ENCODE measurements around the gene TYRP1. TPM values are rescaled to one million over a fixed set of nuclear protein-coding genes. Genes with fewer than 3 reads are reported as not detected.

Gene TYRP1
- polyA plus RNA-seq, 1 donor from 2014 or later = not detected

GRCh38 chr9:12732971-12733370 is 39.8 kb downstream of the TYRP1 start:
- TF ChIP-seq TAF1 (IDR thresholded peaks at IDR 0.05; ENCODE audit: low read depth) = no peak
- TF ChIP-seq POLR2AphosphoS5 (IDR thresholded peaks at IDR 0.05) = no peak
- no peak for TF ChIP-seq EZH2 (IDR thresholded peaks at IDR 0.05; ENCODE audit: borderline replicate concordance, insufficient read depth, low read length, poor library complexity, severe bottlenecking)
- TF ChIP-seq REST (IDR thresholded peaks at IDR 0.05; ENCODE audit: borderline replicate concordance) = no peak
- TF ChIP-seq SMC3 (conservative IDR thresholded peaks at IDR 0.05; ENCODE audit: poor library complexity) = no peak
- no peak overlapping the region for H3K4me2 ChIP-seq (ENCODE audit: low read length)
- no peaks in the 10 kb centered on the region for H4K20me1 ChIP-seq (ENCODE audit: insufficient read depth)
- H3K9me3 ChIP-seq (ENCODE audit: low read length) = no peaks in the 10 kb centered on the region
- H3K79me2 ChIP-seq (replicated peaks; ENCODE audit: insufficient read depth, low read length) = no peaks in the 10 kb centered on the region
- H3K27me3 ChIP-seq (ENCODE audit: insufficient read depth, low read depth, low read length) = no peaks in the 10 kb centered on the region
- H2AFZ ChIP-seq (ENCODE audit: low read depth, low read length) = no peak overlapping the region
- H3K4me3 ChIP-seq (ENCODE audit: low read length) = no peak overlapping the region
- no peaks in the 10 kb centered on the region for H3K9me2 ChIP-seq (ENCODE audit: insufficient read depth, low read length)
- H3F3A ChIP-seq (ENCODE audit: insufficient read depth, low read length, poor library complexity, severe bottlenecking) = no peaks in the 10 kb centered on the region
- H3K27ac ChIP-seq (ENCODE audit: low read length) = no peak overlapping the region
- no peaks in the 10 kb centered on the region for H3K36me3 ChIP-seq (ENCODE audit: insufficient read depth, low read length)
- H3K9ac ChIP-seq (ENCODE audit: low read length) = no peak overlapping the region

- Histone ChIP-seq H3K79me2 (replicated peaks; ENCODE audit: insufficient read depth, low read length) (no peaks in the 10 kb centered on the region), H3K4me2 (ENCODE audit: low read length) (no peak overlapping the region), H4K20me1 (ENCODE audit: insufficient read depth) (no peaks in the 10 kb centered on the region), H3K36me3 (ENCODE audit: insufficient read depth, low read length) (no peaks in the 10 kb centered on the region), H2AFZ (ENCODE audit: low read depth, low read length) (no peak overlapping the region), H3F3A (ENCODE audit: insufficient read depth, low read length, poor library complexity, severe bottlenecking) (no peaks in the 10 kb centered on the region), H3K27me3 (ENCODE audit: insufficient read depth, low read depth, low read length) (no peaks in the 10 kb centered on the region), H3K9me2 (ENCODE audit: insufficient read depth, low read length) (no peaks in the 10 kb centered on the region), H3K4me3 (ENCODE audit: low read length) (no peak overlapping the region), H3K27ac (ENCODE audit: low read length) (no peak overlapping the region), H3K9ac (ENCODE audit: low read length) (no peak overlapping the region), H3K9me3 (ENCODE audit: low read length) (no peaks in the 10 kb centered on the region)
- TF ChIP-seq POLR2AphosphoS5 (IDR thresholded peaks at IDR 0.05) (no peak), SMC3 (conservative IDR thresholded peaks at IDR 0.05; ENCODE audit: poor library complexity) (no peak), REST (IDR thresholded peaks at IDR 0.05; ENCODE audit: borderline replicate concordance) (no peak), CTCF (IDR thresholded peaks at IDR 0.05; ENCODE audit: poor library complexity, severe bottlenecking) (no peak), EP300 (conservative IDR thresholded peaks at IDR 0.05; ENCODE audit: poor library complexity, severe bottlenecking) (no peak), TAF1 (IDR thresholded peaks at IDR 0.05; ENCODE audit: low read depth) (no peak), RAD21 (conservative IDR thresholded peaks at IDR 0.05) (no peak), MXI1 (conservative IDR thresholded peaks at IDR 0.05; ENCODE audit: poor library complexity, severe bottlenecking) (no peak), EZH2 (IDR thresholded peaks at IDR 0.05; ENCODE audit: borderline replicate concordance, insufficient read depth, low read length, poor library complexity, severe bottlenecking) (no peak)
These were observed 42.5 kb downstream of the TYRP1 start for GRCh38 chr9:12735665-12736064.
